Measurements from ENCODE around the gene FHIT. TPM values are rescaled to one million over a fixed set of nuclear protein-coding genes. Genes with fewer than 3 reads are reported as not detected.

Gene FHIT
- total and polyA plus RNA-seq, 8 donors: 1.8 to 10.6 (median 7.1) TPM

DNA sequence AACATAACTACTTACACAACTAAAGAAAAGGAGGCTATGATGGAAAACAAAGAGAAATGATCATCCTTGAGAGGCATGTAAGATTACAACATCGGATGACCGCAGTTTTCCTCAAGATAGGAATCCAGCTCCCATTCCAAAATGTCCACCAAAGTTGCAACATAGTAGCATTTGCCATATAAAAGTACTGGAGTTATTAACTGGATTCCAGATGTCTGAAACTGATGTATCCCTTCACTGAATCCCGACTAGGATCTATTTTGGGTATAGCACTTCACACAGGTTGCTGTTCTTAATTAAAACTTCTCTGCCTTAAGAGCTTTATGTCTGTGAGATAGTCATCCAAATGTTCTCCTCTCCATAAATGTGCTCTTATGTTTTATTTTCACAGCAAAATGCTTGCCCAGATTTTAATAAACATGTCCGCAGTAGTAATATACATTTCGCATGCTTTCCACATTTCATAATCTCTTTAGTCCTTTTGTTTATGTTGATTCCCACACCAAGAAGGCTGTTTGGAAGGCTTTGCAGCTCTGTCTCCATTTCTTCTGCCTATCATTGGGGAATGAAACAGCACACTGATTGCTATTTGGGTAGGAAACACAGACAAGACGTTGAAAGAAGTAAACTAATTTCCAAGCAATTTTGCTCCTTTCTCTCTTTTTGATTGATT, 1484.9 kb downstream of the FHIT start:
- no peaks in the 10 kb centered on the region for H3K27me3 ChIP-seq
- no peaks in the 10 kb centered on the region for H3K9me3 ChIP-seq
- H3K36me3 ChIP-seq: no peaks in the 10 kb centered on the region
- peak in 1 of 2 donors; percentile 54 for DNase-seq
- peak overlapping the region in 4 of 5 donors; percentile 48 to 65 (median 60) for H3K27ac ChIP-seq
- no peak for TF ChIP-seq POLR2A (IDR thresholded peaks at IDR 0.05)
- TF ChIP-seq POLR2AphosphoS5 (IDR thresholded peaks at IDR 0.05): peak; percentile 64 to 74 (median 69)
- 59 to 82% (median 74%) methylated on average over 6 of the region's 6 CpGs for WGBS, 5 donors
- H3K4me3 ChIP-seq: no peak overlapping the region
- intact Hi-C loops (cut with DNase I; ENCODE audit: low total_unique reads): no loop called here
- peaks cover 0 to 26% (median 12%) of the 10 kb centered on the region in 4 donors for H3K4me1 ChIP-seq

GRCh38 chr3:59764171-59764570, 1487.1 kb downstream of the FHIT start:
- Histone ChIP-seq H3K36me3 (no peaks in the 10 kb centered on the region), H3K4me3 (no peak overlapping the region), H3K4me1 (peaks cover 0 to 33% (median 17%) of the 10 kb centered on the region in 4 donors), H3K9me3 (no peaks in the 10 kb centered on the region), H3K27me3 (no peaks in the 10 kb centered on the region), H3K27ac (no peak overlapping the region)
- no peak for DNase-seq
- intact Hi-C loops (cut with DNase I; ENCODE audit: low total_unique reads): no loop called here
- TF ChIP-seq POLR2A (IDR thresholded peaks at IDR 0.05) (no peak), POLR2AphosphoS5 (IDR thresholded peaks at IDR 0.05) (no peak), EP300 (IDR thresholded peaks at IDR 0.05) (no peak), CTCF (IDR thresholded peaks at IDR 0.05) (no peak)
- 73 to 91% (median 81%) methylated on average over 4 of the region's 4 CpGs for WGBS, 5 donors

GRCh38 chr3:59762941-59763340, 1488.3 kb downstream of the FHIT start:
- WGBS, 5 donors: 75 to 89% (median 84%) methylated on average over 5 of the region's 5 CpGs
- no peak for DNase-seq
- peaks cover 0 to 34% (median 19%) of the 10 kb centered on the region in 4 donors for H3K4me1 ChIP-seq
- no peaks in the 10 kb centered on the region for H3K36me3 ChIP-seq
- intact Hi-C loops (cut with DNase I; ENCODE audit: low total_unique reads): no loop called here
- H3K27me3 ChIP-seq: no peaks in the 10 kb centered on the region
- no peaks in the 10 kb centered on the region for H3K9me3 ChIP-seq
- peak overlapping the region in 3 of 5 donors; percentile 33 to 52 (median 40) for H3K27ac ChIP-seq
- TF ChIP-seq POLR2A (IDR thresholded peaks at IDR 0.05) (no peak), POLR2AphosphoS5 (IDR thresholded peaks at IDR 0.05) (no peak), EP300 (IDR thresholded peaks at IDR 0.05) (no peak)
- H3K4me3 ChIP-seq: no peak overlapping the region

DNA sequence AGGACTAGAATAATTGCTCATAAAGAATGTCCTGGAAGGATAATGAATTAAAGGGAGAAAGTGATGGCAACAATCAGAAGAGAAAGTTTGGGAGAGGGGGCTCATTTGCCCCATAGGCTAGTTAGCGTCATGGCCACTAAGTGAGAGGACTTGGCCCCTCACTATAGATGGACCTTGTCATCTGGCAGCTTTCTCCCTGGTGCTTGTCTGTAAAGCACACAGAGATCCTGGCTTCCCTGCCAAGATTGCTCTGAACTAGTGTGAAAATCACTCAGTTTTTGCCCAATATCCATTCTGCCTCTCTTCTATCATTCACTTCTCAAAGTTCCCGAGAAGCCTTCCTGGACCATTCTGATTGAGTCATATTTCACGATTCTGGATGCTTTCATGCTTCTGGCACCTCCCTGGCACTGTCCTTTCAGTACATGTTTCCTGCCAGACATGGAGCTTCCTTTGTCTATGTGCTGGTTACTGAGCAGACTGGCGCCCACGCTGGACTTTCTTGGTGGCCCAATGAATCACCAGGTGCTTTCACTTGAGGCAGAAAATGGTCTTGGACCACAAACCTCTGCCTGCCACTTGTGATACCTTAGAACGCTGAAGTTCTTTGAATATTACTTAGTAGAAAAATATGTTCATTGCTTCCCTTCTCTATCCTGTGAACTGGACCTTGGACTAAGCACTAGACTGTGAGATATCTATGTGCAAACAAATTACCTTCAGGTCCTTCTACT, 1491.8 kb downstream of the FHIT start:
- no peaks in the 10 kb centered on the region for H3K27me3 ChIP-seq
- no peak overlapping the region for H3K27ac ChIP-seq
- no peaks in the 10 kb centered on the region for H3K36me3 ChIP-seq
- no peak overlapping the region for H3K4me3 ChIP-seq
- intact Hi-C loops (cut with DNase I; ENCODE audit: low total_unique reads): no loop called here
- peak in 1 of 2 donors; percentile 57 for DNase-seq
- TF ChIP-seq POLR2AphosphoS5 (IDR thresholded peaks at IDR 0.05) (no peak), EP300 (IDR thresholded peaks at IDR 0.05) (no peak), CTCF (IDR thresholded peaks at IDR 0.05) (no peak), POLR2A (IDR thresholded peaks at IDR 0.05) (no peak)
- 42 to 56% (median 52%) methylated on average over 6 of the region's 6 CpGs for WGBS, 5 donors
- no peaks in the 10 kb centered on the region for H3K9me3 ChIP-seq
- H3K4me1 ChIP-seq: peaks cover 0 to 24% (median 14%) of the 10 kb centered on the region in 4 donors

DNA sequence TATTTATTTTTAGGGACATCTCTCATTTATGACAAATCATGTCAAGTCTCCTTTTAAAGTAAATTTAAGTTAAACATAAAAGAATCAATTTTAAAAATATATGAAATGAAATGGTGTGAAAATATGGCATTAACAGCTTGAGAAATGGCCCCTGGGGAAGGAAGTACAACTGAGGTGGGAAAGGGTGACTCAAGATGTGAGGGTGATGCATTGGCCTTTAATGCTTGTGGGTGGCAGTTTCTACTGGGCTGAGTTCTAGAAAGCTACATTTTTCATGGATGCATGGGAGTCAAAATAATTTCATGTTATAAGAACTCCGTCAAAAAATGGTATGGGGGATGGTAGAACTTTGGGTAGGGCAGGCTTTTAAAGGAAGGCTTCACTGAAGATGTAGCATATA, 1492.6 kb downstream of the FHIT start:
- no peak for DNase-seq
- WGBS, 5 donors: 75 to 94% (median 88%) methylated on average over 1 of the region's 1 CpG
- Histone ChIP-seq H3K36me3 (no peaks in the 10 kb centered on the region), H3K9me3 (no peaks in the 10 kb centered on the region), H3K27ac (no peak overlapping the region), H3K4me1 (peaks cover 0 to 24% (median 14%) of the 10 kb centered on the region in 4 donors), H3K4me3 (no peak overlapping the region), H3K27me3 (no peaks in the 10 kb centered on the region)
- intact Hi-C loops (cut with DNase I; ENCODE audit: low total_unique reads): no loop called here
- TF ChIP-seq POLR2AphosphoS5 (IDR thresholded peaks at IDR 0.05) (no peak), EP300 (IDR thresholded peaks at IDR 0.05) (no peak), POLR2A (IDR thresholded peaks at IDR 0.05) (no peak), CTCF (IDR thresholded peaks at IDR 0.05) (no peak)
